Measurements from ENCODE around the gene IL4R.

DNA sequence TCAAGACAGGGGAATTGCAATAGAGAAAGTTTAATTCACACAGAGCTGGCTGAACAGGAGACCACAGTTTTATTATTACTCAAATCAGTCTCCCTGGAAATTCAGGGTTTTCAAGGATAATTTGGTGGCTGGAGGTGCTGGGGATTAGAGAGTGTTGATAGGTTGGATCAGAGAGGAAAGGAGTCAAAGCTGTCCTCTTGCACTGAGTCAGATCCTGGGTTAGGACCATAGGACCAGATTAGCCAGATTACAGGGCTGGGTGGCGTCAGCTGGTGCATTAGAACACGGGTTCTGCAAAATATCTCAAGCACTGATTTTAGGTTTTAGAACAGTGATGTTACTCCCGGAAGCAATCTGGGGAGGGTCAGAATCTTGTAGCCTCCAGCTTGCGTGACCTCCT lies 43.4 kb upstream of the IL4R start:
- TF ChIP-seq, protein P1, sequence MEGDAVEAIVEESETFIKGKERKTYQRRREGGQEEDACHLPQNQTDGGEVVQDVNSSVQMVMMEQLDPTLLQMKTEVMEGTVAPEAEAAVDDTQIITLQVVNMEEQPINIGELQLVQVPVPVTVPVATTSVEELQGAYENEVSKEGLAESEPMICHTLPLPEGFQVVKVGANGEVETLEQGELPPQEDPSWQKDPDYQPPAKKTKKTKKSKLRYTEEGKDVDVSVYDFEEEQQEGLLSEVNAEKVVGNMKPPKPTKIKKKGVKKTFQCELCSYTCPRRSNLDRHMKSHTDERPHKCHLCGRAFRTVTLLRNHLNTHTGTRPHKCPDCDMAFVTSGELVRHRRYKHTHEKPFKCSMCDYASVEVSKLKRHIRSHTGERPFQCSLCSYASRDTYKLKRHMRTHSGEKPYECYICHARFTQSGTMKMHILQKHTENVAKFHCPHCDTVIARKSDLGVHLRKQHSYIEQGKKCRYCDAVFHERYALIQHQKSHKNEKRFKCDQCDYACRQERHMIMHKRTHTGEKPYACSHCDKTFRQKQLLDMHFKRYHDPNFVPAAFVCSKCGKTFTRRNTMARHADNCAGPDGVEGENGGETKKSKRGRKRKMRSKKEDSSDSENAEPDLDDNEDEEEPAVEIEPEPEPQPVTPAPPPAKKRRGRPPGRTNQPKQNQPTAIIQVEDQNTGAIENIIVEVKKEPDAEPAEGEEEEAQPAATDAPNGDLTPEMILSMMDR (IDR thresholded peaks at IDR 0.05; ENCODE audit: low read depth, low read length, poor library complexity, severe bottlenecking), result no peak
- no peak for TF ChIP-seq EZH2phosphoT487 (IDR thresholded peaks at IDR 0.05; ENCODE audit: borderline replicate concordance, low read length)

Data from DOHH2 (cell line).